GM19324 (cell line): ENCODE data around the gene PSMD2.
"Not testable (repeated sequence)": the region's sequence is repeated elsewhere in the genome, so short reads cannot be mapped to it uniquely, and the experiment has no call there.

Experiments used
- ATAC-seq: cut with Tn5 transposase; IDR thresholded peaks from one replicate; pipeline ENCODE4 v1.9.1; 2021; ENCODE audit warnings: mild to moderate bottlenecking, moderate library complexity; ENCODE audit not compliant: unreplicated experiment, low FRiP score

Gene PSMD2

DNA sequence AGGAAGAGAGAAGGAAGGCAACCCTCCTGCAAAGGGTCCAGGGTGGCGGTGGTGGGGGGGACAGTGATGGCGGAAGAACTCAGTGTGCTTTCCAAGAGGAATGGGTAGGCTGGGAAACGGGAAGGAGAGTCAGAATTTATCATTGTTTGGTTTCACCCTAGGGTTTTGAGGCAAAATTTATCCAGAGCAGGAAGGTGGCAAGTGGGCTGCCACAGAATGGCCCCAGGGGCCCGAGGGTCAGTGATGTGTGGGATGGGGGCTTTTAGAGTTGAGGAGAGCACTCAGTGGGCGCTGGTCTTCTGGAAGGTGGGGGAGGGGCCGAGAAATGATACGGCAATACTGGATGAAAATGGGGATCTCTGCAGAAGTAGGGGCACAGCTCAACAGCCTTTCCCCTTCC, 38.9 kb downstream of the PSMD2 start:
- ATAC-seq = no peak

DNA sequence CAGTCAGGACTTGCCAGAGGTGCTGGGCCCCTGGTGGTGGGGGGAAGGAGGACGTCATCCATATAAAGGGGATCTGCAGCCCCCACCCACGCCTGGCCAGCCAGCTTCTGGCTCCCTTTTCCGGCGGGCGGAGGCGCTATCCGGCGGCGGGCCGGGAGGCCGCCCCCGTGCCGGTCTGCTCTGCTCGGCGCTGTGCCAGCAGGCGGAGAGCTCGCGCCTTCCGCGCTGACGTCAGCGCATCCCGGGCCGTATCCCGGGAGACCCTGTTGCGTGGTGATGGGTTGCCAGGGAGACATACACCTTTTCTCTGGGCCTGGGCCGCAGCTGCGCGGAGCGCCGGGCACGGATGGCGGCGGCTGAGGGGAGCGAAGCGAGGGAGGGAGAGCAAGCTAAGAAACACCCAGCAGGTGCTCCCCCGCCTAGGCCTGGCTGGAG, 39.5 kb downstream of the PSMD2 start:
- no peak for ATAC-seq

DNA sequence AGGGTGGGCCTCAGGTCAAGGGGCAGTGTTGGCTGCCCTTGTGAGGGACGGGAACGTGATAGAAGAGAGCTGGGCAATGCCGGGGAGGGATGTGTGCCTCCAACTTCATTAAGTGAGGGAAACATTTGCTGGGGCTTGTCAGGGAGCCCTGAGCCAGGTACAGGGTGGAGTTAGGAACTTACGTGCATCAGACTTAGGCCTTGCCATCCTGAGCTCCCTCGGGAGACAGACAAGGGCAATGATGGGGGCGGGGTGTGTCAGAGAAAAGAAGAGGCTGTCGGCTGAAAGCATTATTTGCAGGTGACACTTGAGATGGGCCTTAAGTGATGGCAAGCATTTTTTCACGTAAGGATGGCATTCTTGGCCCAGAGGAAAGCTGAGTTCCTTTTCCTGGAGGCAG, 40.0 kb downstream of the PSMD2 start:
- no peak for ATAC-seq

DNA sequence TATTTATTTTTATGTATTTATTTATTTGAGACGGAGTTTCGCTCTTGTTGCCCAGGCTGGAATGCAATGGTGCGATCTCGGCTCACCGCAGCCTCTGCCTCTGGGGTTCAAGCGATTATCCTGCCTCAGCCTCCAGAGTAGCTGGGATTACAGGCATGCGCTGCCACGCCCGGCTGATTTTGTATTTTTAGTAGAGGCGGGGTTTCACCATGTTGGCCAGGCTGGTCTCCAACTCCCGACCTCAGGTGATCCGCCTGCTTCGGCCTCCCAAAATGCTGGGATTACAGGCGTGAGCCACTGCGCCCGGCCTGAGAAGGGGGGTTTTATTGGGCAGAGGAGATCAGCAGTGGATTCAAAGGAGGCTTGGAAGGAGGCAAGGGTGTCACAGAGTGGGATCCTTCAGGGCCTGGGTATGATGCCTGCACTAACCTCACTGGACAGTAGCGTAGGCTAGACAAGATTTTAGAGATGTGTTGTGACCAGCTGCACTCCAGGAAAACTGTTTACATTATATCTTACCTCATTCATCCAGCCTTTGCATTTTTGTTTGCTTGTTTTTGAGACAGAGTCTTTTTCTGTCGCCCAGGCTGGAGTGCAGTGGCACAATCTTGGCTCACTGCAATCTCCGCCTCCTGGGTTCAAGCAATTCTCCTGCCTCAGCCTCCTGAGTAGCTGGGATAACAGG, 40.6 kb downstream of the PSMD2 start:
- ATAC-seq = not testable (repeated sequence)

DNA sequence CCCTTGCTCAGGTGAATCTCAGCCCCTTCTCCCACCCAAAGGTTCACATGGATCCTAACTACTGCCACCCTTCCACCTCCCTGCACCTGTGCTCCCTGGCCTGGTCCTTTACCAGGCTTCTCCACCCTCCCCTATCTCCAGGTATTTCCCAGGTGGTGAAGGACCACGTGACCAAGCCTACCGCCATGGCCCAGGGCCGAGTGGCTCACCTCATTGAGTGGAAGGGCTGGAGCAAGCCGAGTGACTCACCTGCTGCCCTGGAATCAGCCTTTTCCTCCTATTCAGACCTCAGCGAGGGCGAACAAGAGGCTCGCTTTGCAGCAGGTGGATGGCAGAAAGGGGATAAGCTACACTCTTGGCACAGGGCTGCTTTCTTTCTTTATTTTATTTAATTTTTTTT, 42.9 kb downstream of the PSMD2 start:
- no peak for ATAC-seq

DNA sequence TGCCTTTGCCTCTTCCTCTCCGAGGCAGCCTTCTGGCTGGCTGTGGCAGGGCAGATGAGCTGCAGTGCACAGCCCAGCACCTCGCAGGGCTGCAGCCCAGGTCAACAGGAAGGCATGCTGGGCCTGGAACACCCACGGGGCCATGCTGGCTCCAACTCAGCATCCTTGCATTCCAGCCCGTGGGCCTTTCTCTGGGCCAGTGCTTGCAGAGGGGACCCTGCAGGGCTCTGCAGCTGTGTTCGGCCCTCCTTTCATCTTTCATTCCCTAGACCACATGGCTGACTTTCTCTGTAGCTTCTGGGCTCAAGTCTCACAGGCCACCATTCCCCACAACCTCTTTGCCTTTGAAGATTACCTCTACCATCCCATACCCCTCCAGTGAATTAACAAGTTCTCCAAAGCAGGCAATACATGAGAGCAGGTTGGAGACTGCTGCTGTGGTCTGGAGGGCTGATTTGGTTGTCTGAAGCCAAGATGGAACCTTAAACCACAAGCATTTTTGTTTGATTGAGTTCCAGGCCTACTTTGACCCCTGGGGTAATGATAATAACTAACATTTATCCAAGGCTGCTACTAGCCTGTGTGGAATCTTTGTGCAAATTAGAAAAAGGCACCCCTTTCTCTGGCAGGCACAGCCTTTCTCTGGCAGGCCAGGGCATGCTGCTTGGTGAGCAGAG, 44.3 kb downstream of the PSMD2 start:
- ATAC-seq = no peak

DNA sequence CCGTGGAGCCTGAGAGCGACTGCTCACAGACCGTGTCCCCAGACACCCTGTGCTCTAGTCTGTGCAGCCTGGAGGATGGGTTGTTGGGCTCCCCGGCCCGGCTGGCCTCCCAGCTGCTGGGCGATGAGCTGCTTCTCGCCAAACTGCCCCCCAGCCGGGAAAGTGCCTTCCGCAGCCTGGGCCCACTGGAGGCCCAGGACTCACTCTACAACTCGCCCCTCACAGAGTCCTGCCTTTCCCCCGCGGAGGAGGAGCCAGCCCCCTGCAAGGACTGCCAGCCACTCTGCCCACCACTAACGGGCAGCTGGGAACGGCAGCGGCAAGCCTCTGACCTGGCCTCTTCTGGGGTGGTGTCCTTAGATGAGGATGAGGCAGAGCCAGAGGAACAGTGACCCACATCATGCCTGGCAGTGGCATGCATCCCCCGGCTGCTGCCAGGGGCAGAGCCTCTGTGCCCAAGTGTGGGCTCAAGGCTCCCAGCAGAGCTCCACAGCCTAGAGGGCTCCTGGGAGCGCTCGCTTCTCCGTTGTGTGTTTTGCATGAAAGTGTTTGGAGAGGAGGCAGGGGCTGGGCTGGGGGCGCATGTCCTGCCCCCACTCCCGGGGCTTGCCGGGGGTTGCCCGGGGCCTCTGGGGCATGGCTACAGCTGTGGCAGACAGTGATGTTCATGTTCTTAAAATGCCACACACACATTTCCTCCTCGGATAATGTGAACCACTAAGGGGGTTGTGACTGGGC, 45.7 kb downstream of the PSMD2 start:
- ATAC-seq = no peak

DNA sequence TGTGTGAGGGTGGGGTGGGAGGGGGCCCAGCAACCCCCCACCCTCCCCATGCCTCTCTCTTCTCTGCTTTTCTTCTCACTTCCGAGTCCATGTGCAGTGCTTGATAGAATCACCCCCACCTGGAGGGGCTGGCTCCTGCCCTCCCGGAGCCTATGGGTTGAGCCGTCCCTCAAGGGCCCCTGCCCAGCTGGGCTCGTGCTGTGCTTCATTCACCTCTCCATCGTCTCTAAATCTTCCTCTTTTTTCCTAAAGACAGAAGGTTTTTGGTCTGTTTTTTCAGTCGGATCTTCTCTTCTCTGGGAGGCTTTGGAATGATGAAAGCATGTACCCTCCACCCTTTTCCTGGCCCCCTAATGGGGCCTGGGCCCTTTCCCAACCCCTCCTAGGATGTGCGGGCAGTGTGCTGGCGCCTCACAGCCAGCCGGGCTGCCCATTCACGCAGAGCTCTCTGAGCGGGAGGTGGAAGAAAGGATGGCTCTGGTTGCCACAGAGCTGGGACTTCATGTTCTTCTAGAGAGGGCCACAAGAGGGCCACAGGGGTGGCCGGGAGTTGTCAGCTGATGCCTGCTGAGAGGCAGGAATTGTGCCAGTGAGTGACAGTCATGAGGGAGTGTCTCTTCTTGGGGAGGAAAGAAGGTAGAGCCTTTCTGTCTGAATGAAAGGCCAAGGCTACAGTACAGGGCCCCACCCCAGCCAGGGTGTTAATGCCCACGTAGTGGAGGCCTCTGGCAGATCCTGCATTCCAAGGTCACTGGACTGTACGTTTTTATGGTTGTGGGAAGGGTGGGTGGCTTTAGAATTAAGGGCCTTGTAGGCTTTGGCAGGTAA, 46.5 kb downstream of the PSMD2 start:
- no peak for ATAC-seq

DNA sequence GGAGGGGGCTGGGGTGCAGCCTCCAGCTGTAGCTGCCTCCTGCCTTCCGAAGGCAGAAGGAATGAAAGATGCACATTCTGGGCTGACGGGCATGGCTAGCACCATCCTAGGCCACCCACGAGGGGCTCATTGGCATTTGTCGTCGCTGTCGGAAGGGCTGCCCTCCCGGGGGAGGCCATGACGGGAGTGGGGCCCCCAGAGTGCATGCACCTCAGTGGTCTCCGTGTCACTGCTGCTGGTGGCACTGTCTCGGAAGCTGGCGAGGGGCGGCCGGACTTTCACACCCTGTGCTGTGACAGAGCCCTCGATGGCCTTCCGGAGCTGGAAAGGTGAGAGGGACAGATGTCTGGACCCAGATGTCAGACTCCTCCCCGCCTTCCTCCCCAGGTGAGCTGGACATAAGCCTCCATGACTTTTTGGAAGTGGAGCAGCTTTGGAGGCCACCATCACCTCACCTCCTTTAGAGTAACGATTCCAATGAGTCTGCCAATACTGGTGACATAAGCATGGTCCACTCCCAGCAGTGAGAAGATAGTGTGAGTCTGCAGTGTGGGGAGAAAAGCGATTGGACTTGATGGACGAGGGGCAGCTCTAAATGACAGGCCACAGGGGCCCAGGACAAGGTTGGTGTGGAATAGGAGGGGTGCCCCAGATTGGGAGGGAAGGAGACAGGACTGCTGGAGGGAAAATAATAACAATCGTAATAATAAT, 47.6 kb downstream of the PSMD2 start:
- ATAC-seq = no peak

DNA sequence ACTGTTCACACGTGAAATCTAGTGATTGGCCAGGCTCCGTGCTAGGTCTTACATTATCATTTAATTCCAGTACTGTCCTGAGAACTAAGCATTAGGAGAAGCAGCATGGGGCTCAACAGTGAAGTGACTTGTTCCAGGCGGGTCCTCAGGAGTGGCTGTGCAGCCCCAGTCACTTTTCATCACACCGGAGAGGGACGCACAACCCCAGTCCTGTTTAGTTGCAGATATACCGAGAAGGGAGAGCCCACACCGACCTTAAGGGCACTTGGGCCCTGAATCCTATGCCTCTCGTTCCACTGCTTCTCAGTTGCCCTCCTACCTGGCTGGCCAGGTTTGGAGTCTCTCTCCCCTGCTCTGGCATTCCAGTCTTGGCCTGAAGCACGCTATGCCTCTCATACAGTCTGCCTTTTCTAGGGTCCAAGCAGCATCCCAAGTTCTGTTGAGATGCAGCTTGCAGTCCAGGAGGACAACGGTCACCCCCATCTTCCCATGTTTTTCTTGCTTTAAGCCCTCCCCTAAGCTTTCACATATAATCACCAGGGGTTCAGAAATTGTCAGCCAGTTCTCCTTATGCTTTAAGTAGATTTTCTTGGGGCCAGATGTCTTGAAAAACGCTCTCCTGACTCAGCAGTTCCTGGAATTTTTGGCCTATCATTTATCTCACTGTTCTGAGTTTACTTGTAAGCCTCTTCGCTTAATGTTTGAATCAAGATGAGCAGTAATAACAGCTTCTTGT, 48.4 kb downstream of the PSMD2 start:
- ATAC-seq = no peak

DNA sequence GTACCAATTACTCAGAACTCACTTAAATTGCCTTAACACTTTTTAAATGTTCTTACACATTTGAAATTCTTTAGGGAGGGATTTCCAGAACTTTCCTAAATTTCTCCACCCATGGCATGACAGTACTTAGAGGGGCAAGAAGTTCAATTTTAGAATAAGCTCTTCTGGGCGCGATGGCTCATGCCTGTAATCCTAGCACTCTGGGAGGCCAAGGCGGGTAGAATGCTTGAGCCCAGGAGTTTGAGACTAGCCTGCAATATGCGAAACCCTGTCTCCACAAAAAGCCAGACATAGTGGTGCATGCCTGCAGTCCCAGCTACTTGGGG, 49.0 kb downstream of the PSMD2 start:
- ATAC-seq = no peak

DNA sequence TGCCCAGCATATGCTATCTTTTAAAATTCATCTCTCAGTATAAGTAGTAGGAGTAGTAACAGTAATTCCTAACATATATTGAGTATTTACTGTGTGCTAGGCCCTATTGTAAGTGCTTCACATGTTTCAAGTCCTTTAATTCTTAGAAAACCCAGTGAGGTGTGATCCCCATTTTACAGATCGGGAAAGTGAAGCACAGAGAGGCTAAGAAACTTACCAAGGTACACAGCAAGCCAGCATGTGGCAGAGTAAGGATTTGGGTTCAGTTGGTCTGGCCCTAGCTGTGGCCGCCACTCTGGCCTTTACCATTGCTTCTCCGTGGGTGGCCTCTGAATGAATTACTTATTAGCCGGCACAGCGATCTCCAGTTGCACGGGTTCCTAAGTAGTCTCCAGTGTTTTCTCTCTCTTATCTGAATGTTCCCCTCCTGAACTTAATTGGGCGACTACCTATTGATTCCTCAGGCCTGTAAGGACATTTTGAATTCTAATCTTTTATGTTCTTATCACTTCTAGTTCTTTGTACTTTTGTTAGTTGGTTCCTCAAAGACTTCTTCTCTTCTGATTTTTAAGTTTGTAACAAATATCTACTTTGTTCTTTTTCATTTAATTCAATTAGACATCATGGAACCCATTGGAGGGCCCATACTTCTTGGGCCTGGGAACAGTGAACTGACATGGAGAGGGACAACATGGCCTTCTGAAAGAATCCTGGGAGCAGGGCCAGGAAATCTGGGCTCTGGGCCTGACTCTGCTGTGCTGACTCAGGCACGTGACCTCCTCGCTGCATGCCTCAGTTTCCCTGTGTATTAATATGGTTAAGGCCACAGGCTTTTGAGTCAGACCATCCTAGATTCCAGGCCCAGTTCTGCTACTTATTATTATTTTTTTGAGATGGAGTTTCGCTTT, 50.8 kb downstream of the PSMD2 start:
- no peak for ATAC-seq

DNA sequence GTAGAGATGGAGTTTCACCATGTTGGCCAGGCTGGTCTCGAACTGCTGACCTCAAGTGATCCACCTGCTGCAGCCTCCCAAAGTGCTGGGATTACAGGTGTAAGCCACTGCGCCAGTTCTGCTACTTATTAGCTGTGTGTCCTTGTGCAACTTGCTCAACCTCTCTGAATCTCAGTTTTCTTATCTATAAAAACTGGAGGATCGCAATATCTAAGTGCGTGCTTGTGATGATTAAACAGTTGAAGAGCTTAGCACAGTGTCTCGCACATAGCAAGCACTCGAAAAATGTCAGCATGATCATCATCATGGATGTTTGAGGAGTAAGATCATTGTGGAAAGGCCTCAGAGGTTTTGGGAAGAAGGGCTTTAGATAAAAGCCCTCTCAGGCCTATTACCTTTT, 51.6 kb downstream of the PSMD2 start:
- ATAC-seq = no peak

DNA sequence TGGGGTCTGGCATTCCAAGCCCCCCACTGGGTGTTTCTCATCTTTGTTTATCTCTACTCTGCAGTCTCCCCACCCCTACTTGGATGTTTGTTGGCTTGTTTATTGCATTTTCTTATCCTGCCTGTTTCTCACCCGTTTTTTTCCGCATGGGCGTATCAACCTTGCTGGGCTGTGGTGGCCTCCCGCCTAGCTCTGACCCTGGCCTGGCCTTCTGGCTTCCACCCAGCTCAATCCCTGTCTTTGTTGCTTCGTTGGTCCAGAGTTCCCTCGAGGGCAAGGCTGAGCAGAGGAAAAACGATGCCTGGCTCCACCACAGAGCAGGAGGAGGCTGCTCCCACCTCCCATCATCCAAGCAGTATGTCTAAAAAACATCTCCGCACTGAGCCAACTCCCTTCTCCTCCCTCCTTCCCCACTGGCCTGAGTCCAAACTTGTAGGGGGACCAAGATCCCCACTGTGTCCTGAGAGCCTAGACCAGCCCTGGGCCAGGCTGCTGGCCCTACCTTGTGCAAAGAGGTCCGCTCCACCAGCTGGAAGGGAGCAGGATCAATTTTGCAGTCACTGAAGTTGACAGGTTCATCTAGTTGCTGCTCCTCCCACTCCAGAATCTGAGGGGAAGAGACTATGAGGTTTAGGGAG, 52.6 kb downstream of the PSMD2 start:
- no peak for ATAC-seq

DNA sequence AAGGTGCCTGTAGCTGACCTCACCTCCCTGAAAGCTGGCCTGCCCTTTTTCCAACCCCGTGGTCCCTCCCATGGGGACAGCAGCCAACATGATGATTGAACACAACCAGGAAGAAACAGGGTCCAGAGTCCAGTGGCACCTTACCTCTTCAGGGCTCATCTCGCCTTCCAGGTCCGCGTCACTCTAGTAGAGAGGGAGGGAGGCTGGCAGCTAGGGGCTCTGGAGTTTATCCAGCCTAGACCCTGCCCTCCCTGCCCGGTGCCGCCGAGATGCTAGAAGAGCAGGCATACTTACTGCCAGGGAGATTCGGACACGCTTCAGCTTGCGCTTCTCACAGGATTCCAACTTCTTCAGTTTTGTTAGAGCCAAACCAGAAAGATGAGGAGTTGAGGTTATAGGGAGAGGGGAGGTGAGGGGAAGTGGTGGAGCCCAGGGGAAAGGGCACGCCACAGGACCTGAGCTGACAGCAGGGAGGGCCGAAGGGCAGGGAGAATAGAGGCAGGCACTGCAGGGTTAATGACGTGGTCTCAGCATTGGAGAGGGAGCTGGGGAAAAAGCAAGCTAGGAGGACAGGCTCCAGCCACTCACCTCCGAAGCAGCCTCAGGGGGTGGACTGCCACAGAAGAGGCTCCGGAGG, 53.2 kb downstream of the PSMD2 start:
- no peak for ATAC-seq

DNA sequence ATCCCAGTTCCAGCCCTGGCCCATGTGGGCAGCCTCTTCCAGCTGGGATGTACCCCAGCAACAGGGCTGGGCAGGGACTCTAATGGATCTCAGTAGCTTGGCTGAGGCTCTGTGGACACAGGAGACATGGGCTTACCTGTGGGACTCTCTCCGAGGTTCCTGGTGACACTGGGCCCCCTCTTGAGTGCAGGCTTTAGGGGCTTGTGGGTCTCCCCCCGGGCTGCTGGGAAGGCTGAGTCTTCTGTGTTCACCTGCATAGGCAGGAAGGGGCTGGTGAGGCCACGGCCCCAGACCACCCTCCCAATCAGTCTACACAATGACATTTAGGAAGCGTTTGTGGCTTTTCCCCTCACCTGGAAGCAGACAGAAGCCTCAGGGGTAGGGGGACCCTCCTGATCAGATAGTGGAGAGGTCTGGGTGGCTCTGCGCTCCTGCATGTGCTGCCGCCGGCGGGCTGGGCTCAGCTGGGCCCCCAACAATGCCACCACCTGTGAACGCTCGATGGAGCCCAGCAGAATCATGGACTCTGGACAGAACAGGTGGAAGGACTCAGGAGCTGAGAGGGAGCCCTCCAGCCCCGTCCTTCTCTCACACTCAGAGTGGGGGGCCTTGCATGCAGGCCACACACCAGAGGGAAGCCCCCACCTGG, 54.0 kb downstream of the PSMD2 start:
- no peak for ATAC-seq

DNA sequence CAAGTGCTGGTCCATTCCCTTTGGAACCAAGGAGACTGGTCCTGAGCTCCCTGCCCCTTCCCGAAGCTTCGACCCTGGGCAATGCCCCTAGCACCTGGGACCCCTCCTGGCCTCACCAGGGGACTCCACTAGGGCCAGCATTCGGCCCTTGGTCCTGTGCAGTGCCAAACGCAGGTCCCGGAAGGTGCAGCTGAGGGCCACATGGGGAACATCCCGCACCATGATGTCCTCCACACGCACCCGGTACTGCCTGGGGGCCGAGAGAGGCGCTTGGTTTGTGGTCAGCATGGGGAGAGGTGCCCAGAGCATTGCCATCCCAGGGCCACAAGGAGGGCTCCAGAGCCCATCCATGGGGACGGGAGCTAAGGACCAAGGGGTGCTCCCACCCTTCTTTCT, 54.5 kb downstream of the PSMD2 start:
- no peak for ATAC-seq
